ENCODE data around the gene SLC4A7. TPM values are rescaled to one million over a fixed set of nuclear protein-coding genes. Genes with fewer than 3 reads are reported as not detected.

Gene SLC4A7
- total RNA-seq, 2 donors from 2014 or later: 11.2 to 20.2 TPM

DNA sequence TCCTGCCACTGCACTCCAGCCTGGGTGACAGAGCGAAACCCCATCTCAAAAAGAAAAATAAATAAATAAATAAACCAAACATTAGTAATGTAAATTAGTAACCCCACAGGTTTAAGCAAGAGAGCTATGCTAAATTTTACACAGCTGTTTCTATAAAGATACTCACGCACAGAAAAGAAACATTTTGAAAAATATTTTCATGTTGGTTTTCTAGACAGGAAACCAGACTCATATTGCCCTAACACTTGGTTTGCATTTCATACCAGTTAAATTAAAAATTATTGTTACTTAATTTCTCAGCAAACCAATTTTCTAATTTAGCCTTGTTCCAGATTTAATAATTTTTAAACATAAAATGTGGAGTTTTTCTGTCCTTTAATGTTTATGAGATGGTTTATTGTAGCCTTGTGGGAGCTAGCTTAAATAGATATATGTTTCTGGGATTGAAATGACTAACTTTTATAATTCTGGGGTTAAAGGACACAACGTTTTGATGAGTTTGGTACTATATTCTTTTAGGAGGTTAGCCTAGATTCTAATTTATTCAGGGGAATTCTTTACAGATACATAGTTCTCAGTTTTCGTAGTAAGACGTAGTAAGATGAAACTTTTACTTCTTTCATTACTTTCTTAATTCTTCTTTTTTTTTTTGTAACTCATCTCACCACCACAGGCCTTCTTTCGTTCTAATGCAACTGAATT, 42.6 kb upstream of the SLC4A7 start:
- intact Hi-C loops (cut with DNase I): no loop called here
- Histone ChIP-seq H3K9ac (ENCODE audit: low read depth in 2 of 2, low read length in 2 of 2) (no peak overlapping the region), H3K4me3 (no peak overlapping the region), H3K36me3 (no peaks in the 10 kb centered on the region), H3K9me3 (no peaks in the 10 kb centered on the region), H3K4me1 (no peaks in the 10 kb centered on the region), H3K27ac (no peak overlapping the region), H3K27me3 (no peaks in the 10 kb centered on the region)
- no peak for DNase-seq
- TF ChIP-seq, protein P1, sequence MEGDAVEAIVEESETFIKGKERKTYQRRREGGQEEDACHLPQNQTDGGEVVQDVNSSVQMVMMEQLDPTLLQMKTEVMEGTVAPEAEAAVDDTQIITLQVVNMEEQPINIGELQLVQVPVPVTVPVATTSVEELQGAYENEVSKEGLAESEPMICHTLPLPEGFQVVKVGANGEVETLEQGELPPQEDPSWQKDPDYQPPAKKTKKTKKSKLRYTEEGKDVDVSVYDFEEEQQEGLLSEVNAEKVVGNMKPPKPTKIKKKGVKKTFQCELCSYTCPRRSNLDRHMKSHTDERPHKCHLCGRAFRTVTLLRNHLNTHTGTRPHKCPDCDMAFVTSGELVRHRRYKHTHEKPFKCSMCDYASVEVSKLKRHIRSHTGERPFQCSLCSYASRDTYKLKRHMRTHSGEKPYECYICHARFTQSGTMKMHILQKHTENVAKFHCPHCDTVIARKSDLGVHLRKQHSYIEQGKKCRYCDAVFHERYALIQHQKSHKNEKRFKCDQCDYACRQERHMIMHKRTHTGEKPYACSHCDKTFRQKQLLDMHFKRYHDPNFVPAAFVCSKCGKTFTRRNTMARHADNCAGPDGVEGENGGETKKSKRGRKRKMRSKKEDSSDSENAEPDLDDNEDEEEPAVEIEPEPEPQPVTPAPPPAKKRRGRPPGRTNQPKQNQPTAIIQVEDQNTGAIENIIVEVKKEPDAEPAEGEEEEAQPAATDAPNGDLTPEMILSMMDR (IDR thresholded peaks at IDR 0.05): no peak

DNA sequence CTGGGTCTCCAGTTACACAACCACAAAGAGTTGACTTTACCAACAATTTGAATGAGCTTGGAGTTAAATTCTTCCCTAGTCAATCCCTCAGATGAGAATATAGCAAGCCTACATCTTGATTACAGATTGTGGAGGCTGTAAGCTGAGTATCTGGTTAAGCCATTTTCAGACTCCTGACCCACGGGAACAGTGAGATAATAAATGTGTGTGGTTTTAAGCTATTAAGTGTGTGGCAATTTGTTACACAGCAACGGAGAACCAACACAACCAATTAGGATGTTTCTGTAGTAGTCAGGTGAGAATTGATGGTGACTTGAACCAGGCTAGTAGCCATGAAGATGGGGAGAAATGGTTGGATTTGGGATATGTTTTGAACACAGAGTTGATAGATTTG, 37.7 kb upstream of the SLC4A7 start:
- intact Hi-C loops (cut with DNase I): no loop called here

DNA sequence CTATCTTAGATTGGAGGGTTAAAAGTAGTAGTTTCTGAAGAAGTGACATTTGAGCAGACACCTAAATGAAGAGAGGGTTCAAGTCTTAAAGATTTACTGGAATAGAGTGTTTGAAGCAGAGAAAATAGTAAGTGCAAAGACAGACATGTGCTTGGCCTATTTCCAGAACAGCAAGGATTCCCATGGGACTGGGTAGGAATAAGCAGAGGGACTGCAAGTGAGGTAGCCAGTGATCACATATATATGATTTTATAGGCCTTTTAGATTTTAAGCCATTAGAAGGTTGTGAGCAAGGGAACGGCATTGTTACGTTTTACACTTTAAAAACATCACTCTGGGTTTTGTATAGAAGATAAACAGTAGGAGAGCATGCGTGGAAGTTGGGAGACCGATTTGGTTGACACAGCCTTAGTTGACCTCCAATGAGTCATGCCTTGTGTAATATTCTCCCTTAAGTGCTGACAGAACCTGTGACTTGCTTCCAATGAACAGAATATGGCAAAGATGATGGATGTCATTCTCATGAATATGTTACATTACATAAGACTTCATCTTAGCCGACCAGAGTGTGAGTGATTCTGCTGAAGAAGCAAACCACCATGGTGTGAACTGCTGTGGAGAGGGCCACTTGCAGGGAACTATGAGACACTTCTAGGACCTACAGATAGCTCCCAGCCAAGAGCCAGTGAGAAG, 37.1 kb upstream of the SLC4A7 start:
- Histone ChIP-seq H3K9ac (ENCODE audit: low read depth in 2 of 2, low read length in 2 of 2) (no peak overlapping the region), H3K9me3 (no peaks in the 10 kb centered on the region), H3K36me3 (no peaks in the 10 kb centered on the region), H3K4me3 (no peak overlapping the region), H3K27ac (no peak overlapping the region), H3K27me3 (no peaks in the 10 kb centered on the region), H3K4me1 (no peaks in the 10 kb centered on the region)
- DNase-seq: no peak
- intact Hi-C loops (cut with DNase I): no loop called here
- TF ChIP-seq, protein P1 (IDR thresholded peaks at IDR 0.05): no peak

More for the DNA sequence above, 37.7 kb upstream of the SLC4A7 start:
- TF ChIP-seq, protein P1 (IDR thresholded peaks at IDR 0.05): no peak
- Histone ChIP-seq H3K36me3 (no peaks in the 10 kb centered on the region), H3K4me3 (no peak overlapping the region), H3K4me1 (no peaks in the 10 kb centered on the region), H3K27ac (no peak overlapping the region), H3K27me3 (no peaks in the 10 kb centered on the region), H3K9ac (ENCODE audit: low read depth in 2 of 2, low read length in 2 of 2) (no peak overlapping the region), H3K9me3 (no peaks in the 10 kb centered on the region)
- no peak for DNase-seq

DNA sequence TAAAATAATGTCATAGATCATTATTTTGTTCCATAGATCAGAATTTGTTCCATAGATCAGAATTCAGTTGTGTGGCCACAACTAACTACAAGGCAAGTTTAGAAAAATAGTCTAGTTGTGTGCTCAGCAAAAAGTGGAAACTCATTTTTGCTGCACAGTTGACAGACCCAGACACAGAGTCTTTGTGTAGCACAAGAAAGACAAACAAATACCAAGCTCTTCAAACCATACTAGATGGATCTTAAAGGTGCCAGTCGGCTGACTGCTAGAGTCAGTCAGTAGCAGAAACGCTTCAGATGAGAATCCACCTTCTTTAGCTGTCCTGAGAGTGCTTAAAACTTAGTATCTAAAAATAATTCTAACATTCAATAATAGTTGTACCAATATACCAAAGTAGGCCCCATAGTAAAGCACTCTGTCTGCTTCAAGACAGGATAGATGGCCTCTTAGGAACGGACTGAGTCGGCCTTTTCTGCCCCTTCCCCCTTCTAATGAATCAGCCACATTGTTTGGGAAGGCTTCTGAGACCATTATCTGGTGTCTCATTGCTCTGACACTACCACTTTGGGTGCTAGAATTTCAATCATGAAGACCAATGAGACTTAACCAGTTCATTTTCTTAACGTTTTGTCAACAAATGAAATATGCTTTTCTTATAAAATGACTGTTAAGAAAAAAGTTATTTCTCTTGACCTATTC, 27.7 kb upstream of the SLC4A7 start:
- Histone ChIP-seq H3K36me3 (no peaks in the 10 kb centered on the region), H3K27ac (no peak overlapping the region), H3K4me1 (no peaks in the 10 kb centered on the region), H3K4me3 (no peak overlapping the region), H3K27me3 (no peaks in the 10 kb centered on the region), H3K9ac (ENCODE audit: low read depth in 2 of 2, low read length in 2 of 2) (no peak overlapping the region), H3K9me3 (no peaks in the 10 kb centered on the region)
- intact Hi-C loops (cut with DNase I): no loop called here
- no peak for DNase-seq
- TF ChIP-seq, protein P1 (IDR thresholded peaks at IDR 0.05): no peak

DNA sequence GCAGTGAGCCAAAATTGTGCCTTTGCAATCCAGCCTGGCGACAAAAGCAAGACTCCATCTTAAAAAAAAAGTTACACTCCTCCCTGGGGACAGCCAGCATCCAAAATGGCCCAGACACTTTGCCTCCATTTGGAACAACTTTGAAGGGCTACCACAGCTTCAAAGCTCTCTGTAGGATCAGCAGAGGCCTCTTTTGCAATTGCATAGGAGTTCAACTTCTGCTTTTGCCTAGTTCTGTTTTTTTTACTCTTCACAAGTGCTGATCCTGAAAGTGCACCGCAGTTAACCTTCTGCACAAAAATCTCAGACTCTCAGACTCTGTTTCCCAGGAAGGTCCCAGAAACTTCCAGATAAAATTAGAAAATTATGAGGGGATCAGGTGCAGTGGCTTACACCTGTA, 25.2 kb upstream of the SLC4A7 start:
- H3K4me3 ChIP-seq: no peak overlapping the region

More for the DNA sequence above, 25.2 kb upstream of the SLC4A7 start:
- Histone ChIP-seq H3K27ac (no peak overlapping the region), H3K27me3 (no peaks in the 10 kb centered on the region), H3K4me1 (no peaks in the 10 kb centered on the region), H3K9me3 (no peaks in the 10 kb centered on the region), H3K9ac (ENCODE audit: low read depth in 2 of 2, low read length in 2 of 2) (no peak overlapping the region), H3K36me3 (no peaks in the 10 kb centered on the region)
- TF ChIP-seq, protein P1 (IDR thresholded peaks at IDR 0.05): no peak
- no peak for DNase-seq
- intact Hi-C loops (cut with DNase I): no loop called here

Data from colonic mucosa (tissue), 4 donors.